ENCODE data around the gene TENM4. TPM values are rescaled to one million over a fixed set of nuclear protein-coding genes. Genes with fewer than 3 reads are reported as not detected.

The TENM4 gene
- total RNA-seq, 4 donors from 2014 or later, result 0.02 to 0.82 (median 0.23) TPM

DNA sequence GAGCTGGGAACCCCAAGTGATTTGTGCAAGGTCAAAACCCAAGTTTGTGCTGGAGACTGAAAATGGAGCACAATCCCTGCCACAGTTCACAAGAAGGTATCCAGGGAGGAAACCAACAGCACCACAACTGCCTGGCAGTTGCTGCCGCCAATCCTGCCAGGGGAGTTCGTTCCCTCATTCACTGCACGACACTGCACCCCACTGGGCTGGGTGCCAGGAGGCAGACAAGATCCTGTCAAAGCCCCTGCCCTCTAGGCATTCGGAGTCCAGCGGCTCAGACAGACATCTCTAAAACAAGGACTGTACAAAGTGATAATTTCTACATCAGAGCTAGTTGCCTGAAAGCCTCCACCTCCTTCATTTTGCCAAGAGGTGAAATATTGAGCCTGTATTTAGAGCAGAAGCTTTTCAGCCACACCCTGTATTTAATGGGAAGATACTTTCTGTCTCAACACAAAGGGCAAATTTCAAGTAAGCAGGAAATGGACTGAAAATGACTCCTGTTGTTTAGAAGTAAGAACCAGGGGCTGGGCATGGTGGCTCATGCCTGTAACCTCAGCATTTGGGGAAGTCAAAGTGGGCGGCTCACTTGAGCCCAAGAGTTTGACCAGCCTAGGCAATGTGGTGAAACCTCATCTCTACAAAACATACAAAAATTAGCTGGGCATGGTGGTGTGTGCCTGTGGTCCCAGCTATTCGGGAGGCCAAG lies 588.8 kb downstream of the TENM4 start:
- Histone ChIP-seq H3K27ac (no peak overlapping the region), H3K4me3 (no peak overlapping the region), H3K36me3 (no peaks in the 10 kb centered on the region), H3K27me3 (no peaks in the 10 kb centered on the region), H3K9me3 (no peaks in the 10 kb centered on the region), H3K4me1 (peaks cover 0 to 3% of the 10 kb centered on the region in 2 donors)
- DNase-seq (no peak), ATAC-seq (no peak)
- TF ChIP-seq CTCF (IDR thresholded peaks at IDR 0.05 in 4 of 5, conservative IDR thresholded peaks at IDR 0.05 in 1 of 5) (no peak), POLR2A (IDR thresholded peaks at IDR 0.05) (no peak)
- in situ Hi-C loops (cut with MboI; ENCODE audit: low sequenced_read_pairs in 4 of 4) (no loop called here), intact Hi-C loops (cut with DNase I; ENCODE audit: low total_unique reads) (no loop called here)

DNA sequence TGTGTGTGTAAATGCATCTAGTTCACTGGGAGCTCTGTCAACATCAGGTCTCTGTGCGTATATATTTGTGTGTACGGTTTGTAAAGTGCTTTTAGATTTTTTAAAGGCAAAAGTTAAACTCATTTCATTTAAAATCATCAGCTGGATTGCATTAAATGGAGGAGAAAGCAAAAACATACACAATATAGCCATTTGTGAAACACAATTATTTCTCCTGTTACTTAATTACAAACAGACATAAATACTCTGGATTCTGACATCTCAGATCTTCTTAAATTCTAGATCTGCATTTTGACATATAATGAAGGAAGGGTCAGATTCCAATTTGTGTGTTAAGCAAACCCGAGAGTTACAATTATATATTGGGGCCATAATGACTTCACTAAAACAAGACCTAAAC lies 590.8 kb downstream of the TENM4 start:
- TF ChIP-seq POLR2A (IDR thresholded peaks at IDR 0.05) (no peak), CTCF (IDR thresholded peaks at IDR 0.05 in 4 of 5, conservative IDR thresholded peaks at IDR 0.05 in 1 of 5) (no peak)
- DNase-seq (no peak), ATAC-seq (no peak)
- no peaks in the 10 kb centered on the region for H3K36me3 ChIP-seq
- H3K27ac ChIP-seq, result no peak overlapping the region
- intact Hi-C loops (cut with DNase I; ENCODE audit: low total_unique reads), result no loop called here
- H3K27me3 ChIP-seq, result no peaks in the 10 kb centered on the region
- no peak overlapping the region for H3K4me3 ChIP-seq
- peaks cover 0 to 3% of the 10 kb centered on the region in 2 donors for H3K4me1 ChIP-seq
- no peaks in the 10 kb centered on the region for H3K9me3 ChIP-seq
- in situ Hi-C loops (cut with MboI; ENCODE audit: low sequenced_read_pairs in 4 of 4), result no loop called here

- no peaks in the 10 kb centered on the region for H3K9me3 ChIP-seq
- no peaks in the 10 kb centered on the region for H3K4me1 ChIP-seq
- TF ChIP-seq CTCF (IDR thresholded peaks at IDR 0.05 in 4 of 5, conservative IDR thresholded peaks at IDR 0.05 in 1 of 5), result no peak
- no peak for TF ChIP-seq POLR2A (IDR thresholded peaks at IDR 0.05)
- H3K36me3 ChIP-seq, result no peaks in the 10 kb centered on the region
- ATAC-seq (no peak), DNase-seq (no peak)
- intact Hi-C loops (cut with DNase I; ENCODE audit: low total_unique reads) (no loop called here), in situ Hi-C loops (cut with MboI; ENCODE audit: low sequenced_read_pairs in 4 of 4) (no loop called here)
- no peak overlapping the region for H3K4me3 ChIP-seq
- H3K27ac ChIP-seq, result no peak overlapping the region
- no peaks in the 10 kb centered on the region for H3K27me3 ChIP-seq
These were observed 594.6 kb downstream of the TENM4 start for GRCh38 chr11:78846269-78846668.

DNA sequence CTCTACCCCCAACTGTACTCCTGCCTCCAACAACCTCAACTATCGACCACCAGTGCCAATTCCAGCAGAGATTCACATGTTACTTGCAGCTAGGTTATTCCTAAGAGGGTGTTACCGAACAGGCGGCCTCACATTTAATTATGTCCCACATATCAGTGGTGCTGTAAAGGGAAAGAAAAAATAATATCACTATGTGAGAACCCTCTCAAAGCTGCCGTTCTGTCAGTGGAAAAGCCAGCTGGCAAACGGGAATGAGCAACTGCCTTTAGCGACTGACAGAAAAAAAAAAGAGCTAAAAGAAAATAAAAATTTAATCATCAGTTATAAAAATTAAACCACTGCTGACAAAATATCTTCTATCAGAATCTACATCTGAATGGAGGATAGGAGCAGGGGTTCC lies 595.3 kb downstream of the TENM4 start:
- Histone ChIP-seq H3K27ac (no peak overlapping the region), H3K4me3 (no peak overlapping the region), H3K27me3 (no peaks in the 10 kb centered on the region), H3K4me1 (no peaks in the 10 kb centered on the region), H3K9me3 (no peaks in the 10 kb centered on the region), H3K36me3 (no peaks in the 10 kb centered on the region)
- intact Hi-C loops (cut with DNase I; ENCODE audit: low total_unique reads) (no loop called here), in situ Hi-C loops (cut with MboI; ENCODE audit: low sequenced_read_pairs in 4 of 4) (no loop called here)
- no peak for DNase-seq
- ATAC-seq, result no peak
- TF ChIP-seq POLR2A (IDR thresholded peaks at IDR 0.05) (no peak), CTCF (IDR thresholded peaks at IDR 0.05 in 4 of 5, conservative IDR thresholded peaks at IDR 0.05 in 1 of 5) (no peak)

Measured in gastrocnemius medialis (tissue), 4 donors.